Measurements from ENCODE around the gene NFATC1.

Gene NFATC1

GRCh38 chr18:79577451-79578395, 182.0 kb downstream of the NFATC1 start:
- Histone ChIP-seq H3K4me2 (ENCODE audit: low read length) (no peak overlapping the region), H3K27me3 (ENCODE audit: control insufficient read depth, insufficient read depth, low read length) (no peaks in the 10 kb centered on the region), H3K9me3 (ENCODE audit: control insufficient read depth, low read length) (peaks cover 3% of the 10 kb centered on the region), H3K36me3 (ENCODE audit: control insufficient read depth, insufficient read depth, low read length) (no peaks in the 10 kb centered on the region), H3K9ac (no peak overlapping the region), H2AFZ (no peak overlapping the region), H3K27ac (no peak overlapping the region), H3K79me2 (no peaks in the 10 kb centered on the region), H3K4me1 (no peaks in the 10 kb centered on the region), H3K4me3 (ENCODE audit: low read depth, low read length) (no peak overlapping the region)
- TF ChIP-seq, protein P1, sequence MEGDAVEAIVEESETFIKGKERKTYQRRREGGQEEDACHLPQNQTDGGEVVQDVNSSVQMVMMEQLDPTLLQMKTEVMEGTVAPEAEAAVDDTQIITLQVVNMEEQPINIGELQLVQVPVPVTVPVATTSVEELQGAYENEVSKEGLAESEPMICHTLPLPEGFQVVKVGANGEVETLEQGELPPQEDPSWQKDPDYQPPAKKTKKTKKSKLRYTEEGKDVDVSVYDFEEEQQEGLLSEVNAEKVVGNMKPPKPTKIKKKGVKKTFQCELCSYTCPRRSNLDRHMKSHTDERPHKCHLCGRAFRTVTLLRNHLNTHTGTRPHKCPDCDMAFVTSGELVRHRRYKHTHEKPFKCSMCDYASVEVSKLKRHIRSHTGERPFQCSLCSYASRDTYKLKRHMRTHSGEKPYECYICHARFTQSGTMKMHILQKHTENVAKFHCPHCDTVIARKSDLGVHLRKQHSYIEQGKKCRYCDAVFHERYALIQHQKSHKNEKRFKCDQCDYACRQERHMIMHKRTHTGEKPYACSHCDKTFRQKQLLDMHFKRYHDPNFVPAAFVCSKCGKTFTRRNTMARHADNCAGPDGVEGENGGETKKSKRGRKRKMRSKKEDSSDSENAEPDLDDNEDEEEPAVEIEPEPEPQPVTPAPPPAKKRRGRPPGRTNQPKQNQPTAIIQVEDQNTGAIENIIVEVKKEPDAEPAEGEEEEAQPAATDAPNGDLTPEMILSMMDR (IDR thresholded peaks at IDR 0.05): no peak

DNA sequence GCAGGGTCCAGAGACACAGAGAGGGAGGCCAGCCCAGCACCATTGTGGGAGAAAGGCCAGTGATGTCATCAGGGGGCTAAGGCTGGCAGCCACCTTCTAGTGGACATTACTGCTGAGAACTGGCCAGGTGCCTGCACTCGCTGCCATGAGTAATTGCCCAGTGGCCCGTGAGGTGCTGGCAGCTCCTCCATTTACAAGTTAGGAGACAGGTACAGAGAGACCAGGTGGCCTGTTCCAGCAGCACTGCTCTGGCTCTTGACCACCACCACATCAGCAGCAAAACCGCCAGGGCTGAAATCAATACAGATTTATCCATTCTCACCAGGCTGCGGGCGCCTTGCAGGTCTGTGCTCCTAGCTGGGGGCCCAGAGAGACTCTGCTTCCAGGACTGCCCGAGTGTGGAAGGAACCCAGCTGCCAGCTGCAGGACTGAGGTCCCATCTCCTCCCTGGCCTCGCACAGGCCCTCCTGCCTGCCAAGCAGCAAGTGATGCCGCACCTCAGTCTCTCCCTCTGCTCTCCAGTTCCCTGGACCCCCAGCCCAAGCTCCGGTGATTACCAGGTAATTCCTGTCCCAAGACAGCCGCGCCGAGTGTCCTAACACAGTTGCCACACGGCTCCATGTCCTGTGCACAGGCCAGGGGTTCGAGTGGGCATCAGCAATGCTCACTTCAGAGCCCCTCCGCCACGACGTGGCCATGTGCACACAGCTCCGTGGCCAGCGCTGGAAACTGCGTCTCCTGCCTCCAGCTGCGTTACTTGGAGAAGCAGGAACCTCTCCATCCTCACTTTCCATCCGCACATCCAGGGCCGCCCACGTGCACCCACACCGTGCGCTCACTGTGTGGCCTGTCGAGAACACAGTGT, 182.9 kb downstream of the NFATC1 start:
- Histone ChIP-seq H3K4me3 (ENCODE audit: low read depth, low read length) (no peak overlapping the region), H3K36me3 (ENCODE audit: control insufficient read depth, insufficient read depth, low read length) (no peaks in the 10 kb centered on the region), H3K9me3 (ENCODE audit: control insufficient read depth, low read length) (no peaks in the 10 kb centered on the region), H3K79me2 (no peaks in the 10 kb centered on the region), H3K4me2 (ENCODE audit: low read length) (no peak overlapping the region), H3K4me1 (no peaks in the 10 kb centered on the region), H3K27ac (no peak overlapping the region), H2AFZ (no peak overlapping the region), H3K27me3 (ENCODE audit: control insufficient read depth, insufficient read depth, low read length) (no peaks in the 10 kb centered on the region), H3K9ac (no peak overlapping the region)
- TF ChIP-seq, protein P1 (IDR thresholded peaks at IDR 0.05): no peak

All from parathyroid adenoma (tissue), 2 donors.